PFSK-1 (cell line): Measurements from ENCODE around the gene TXNIP.
A peak's percentile ranks its signal among the peaks of the same experiment; 100 is the strongest.

ENCODE experiments used
- FOXP2 ChIP-seq: optimal IDR thresholded peaks from 2 replicates; pipeline ENCODE3; 2011; ENCODE audit warnings: borderline replicate concordance, control low read depth, inconsistent platforms; ENCODE audit not compliant: insufficient read depth; ENCODE audit errors: extremely low read length, extremely low read depth
- POLR2AphosphoS5 ChIP-seq: IDR thresholded peaks from 2 replicates; pipeline ENCODE4 v1.6.1; 2012; ENCODE audit warnings: low read depth, mild to moderate bottlenecking, control low read depth, low read length, moderate library complexity
- REST ChIP-seq, 2 experiments: IDR thresholded peaks; 2 replicates each; pipeline versions ENCODE4 v1.6.1 to v1.8.0; 2011 to 2012; ENCODE audit warnings: low read depth in 2 of 2, low read length in 2 of 2, control low read depth in 1 of 2, inconsistent platforms in 1 of 2, mild to moderate bottlenecking in 1 of 2, moderate library complexity in 1 of 2; ENCODE audit not compliant: insufficient read depth in 1 of 2
- SIN3A ChIP-seq: IDR thresholded peaks from 2 replicates; pipeline ENCODE4 v1.6.1; 2012; ENCODE audit warnings: mild to moderate bottlenecking, low read length, moderate library complexity, borderline replicate concordance; ENCODE audit not compliant: insufficient read depth
- TAF1 ChIP-seq: IDR thresholded peaks from 2 replicates; pipeline ENCODE4 v1.6.1; 2012; ENCODE audit warnings: low read length, control low read depth, borderline replicate concordance; ENCODE audit not compliant: insufficient read depth

TXNIP gene

DNA sequence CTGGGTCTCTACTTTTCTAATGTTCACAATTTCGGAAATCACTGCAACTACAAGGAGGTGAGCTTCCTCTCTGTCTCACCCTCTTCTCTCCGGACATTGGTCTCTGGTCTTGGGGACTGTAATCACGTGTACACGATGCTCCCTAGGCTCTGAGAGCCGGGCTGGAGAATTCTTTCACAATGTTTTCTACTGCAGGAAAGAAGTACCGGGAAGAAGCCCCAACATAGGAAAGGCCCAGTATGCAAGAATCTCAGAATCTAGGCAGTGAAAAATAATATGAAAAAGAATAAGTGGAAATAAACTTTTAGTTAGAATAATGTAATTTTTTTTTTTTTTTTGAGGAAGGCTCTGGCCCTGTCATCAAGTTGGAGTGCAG, 38.7 kb upstream of the TXNIP start:
- TF ChIP-seq TAF1 (peak; percentile 25; the same call in 1 of the 2 replicates), POLR2AphosphoS5 (no peak)

GRCh38 chr1:146032631-146033219, 36.3 kb upstream of the TXNIP start:
- TF ChIP-seq TAF1: no peak
- no peak for TF ChIP-seq REST (IDR thresholded peaks at IDR 0.05; ENCODE audit: insufficient read depth in 1 of 2, low read depth in 2 of 2, low read length in 2 of 2)
- TF ChIP-seq POLR2AphosphoS5: no peak
- TF ChIP-seq FOXP2: no peak
- TF ChIP-seq SIN3A: no peak

DNA sequence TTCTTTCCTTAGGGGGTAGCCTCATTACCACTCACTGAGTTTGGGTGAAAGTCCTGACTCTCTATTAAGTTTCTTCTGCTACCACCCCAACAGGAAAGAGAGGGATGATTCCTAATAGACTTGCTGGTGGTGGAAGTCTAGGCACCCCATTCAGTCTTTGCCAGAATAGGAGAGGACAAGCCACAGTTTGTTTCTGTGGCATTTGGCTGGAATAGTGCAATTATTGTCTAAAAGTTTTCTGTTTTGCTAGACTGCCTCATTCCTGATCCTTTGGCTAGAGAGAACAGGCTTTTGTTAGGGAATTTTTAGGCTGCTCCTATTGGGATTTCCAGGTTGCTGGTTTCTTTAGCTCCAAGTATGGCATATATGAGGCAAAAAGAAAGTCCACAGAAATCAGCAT, 35.1 kb upstream of the TXNIP start:
- TF ChIP-seq TAF1: no peak
- TF ChIP-seq REST (IDR thresholded peaks at IDR 0.05; ENCODE audit: insufficient read depth in 1 of 2, low read depth in 2 of 2, low read length in 2 of 2): no peak
- no peak for TF ChIP-seq FOXP2
- TF ChIP-seq POLR2AphosphoS5: no peak
- TF ChIP-seq SIN3A: no peak

DNA sequence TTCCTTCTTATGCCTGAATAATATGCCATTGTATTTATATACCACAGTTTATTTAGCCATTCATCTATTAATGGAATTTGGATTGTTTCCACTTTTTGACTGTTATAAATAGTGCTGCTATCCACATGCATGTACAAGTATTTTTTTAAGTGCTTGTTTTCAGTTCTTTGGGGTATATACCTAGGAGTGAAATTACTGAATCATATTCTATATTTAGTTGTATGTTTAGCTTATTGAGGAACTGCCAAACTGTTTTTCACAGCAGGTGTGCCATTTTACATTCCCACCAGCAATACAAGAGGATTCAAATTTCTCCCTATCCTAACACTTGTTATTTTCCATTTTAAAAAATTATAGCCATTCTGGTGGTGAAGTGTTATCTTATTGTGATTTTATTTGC, 32.7 kb upstream of the TXNIP start:
- TF ChIP-seq POLR2AphosphoS5: no peak
- no peak for TF ChIP-seq TAF1
- TF ChIP-seq REST (IDR thresholded peaks at IDR 0.05; ENCODE audit: insufficient read depth in 1 of 2, low read depth in 2 of 2, low read length in 2 of 2): no peak
- TF ChIP-seq SIN3A: no peak
- TF ChIP-seq FOXP2: no peak

DNA sequence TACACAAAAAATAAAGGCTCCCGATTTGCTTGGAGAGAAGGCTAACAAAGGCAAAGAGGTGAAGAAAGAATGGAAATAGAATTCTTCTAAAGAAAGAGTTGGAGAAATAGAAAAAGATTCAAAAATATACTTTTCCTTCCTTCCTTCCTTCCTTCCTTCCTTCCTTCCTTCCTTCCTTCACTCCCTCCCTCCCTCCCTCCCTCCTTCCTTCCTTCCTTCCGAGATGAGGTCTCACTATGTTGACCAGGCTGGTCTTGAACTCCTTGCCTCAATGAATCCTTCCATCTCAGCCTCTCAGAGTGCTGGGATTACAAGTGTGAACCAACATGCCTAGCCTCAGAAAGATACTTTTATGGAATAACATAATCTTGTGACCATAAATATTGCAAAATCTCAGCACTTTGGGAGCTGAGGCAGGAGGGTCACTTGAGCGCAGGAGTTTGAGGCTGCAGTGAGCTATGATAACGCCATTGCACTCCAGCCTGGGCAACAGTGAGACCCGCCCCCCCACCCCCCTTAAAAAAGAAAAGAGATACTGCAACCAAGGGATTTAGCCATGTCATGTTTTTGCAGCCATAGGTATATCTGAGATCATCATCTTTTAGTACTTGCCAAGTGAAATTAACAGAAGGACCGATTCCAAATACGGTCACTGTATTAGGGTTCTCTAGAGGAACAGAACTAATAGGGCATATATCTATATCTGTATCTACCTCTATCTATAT, 26.2 kb upstream of the TXNIP start:
- TF ChIP-seq TAF1 (no peak), FOXP2 (no peak), SIN3A (no peak), POLR2AphosphoS5 (no peak), REST (IDR thresholded peaks at IDR 0.05; ENCODE audit: insufficient read depth in 1 of 2, low read depth in 2 of 2, low read length in 2 of 2) (no peak)
